GM19467 (cell line): ENCODE data around the gene GADL1.

ENCODE experiments used
- ATAC-seq: cut with Tn5 transposase; IDR thresholded peaks from one replicate; pipeline ENCODE4 v1.9.1; 2021; ENCODE audit warnings: mild to moderate bottlenecking, moderate library complexity; ENCODE audit not compliant: unreplicated experiment

GADL1 gene

DNA sequence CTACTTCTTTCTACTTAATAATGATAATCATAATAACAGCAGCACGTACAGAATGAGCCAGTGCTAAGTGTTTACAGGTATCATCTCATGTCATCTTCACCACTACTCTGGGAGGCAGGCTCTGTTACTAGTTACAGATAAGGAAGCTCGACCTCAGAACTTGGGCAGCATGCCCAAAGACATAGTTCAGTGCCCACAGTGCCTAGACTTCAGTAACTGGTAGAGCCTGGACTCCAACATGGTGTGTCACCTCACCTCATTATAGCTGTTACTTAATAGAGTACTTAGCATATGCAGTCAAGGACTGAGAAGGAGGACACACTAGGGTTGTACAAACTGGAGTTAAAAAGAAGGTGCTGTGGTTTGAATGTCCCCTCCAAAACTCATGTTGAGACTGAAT lies 7.6 kb downstream of the GADL1 start:
- ATAC-seq, result no peak

DNA sequence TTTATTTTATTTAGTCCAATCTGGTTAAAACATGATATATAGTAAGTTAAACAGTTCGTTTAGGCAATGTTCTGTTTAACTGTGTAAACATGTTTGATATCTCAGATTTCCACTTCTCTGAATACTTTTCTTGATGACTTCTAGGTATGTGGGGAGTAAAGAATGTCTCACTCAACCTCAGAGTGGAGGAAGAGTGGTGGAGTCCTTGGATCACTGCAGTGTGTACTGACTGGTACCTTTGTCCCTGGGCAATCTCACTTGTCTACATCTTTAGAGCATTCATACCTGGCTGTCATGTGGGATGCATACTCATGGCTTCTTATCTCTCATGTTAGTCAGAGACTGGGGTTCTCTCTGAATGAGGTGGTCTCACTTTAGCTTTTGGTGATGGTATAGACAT lies 15.6 kb downstream of the GADL1 start:
- no peak for ATAC-seq

GRCh38 chr3:30875505-30875904 lies 19.0 kb downstream of the GADL1 start:
- no peak for ATAC-seq

- ATAC-seq, result no peak
Measured at GRCh38 chr3:30873671-30874070, 20.8 kb downstream of the GADL1 start.

- ATAC-seq, result no peak
Measured at GRCh38 chr3:30872879-30873278, 21.6 kb downstream of the GADL1 start.

DNA sequence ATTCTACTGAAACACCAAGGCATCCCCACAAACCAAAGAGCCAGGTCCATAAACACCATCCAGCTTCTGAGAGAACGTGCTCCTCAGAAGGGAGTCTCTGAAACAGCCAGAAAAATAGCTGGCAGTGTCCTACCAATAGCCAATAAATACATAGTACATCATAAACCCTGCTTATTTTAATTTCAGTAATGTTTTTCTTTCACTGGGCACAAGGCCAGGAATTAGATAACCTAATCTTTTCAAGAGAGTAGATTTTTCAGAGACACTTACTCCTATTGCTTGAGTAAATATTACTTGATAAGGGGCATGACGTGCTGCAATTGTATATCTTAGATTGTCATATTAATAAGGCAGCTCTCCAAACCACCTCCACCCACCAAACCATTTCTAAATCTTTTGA lies 22.7 kb downstream of the GADL1 start:
- no peak for ATAC-seq

GRCh38 chr3:30864836-30865235 lies 29.6 kb downstream of the GADL1 start:
- ATAC-seq, result no peak

DNA sequence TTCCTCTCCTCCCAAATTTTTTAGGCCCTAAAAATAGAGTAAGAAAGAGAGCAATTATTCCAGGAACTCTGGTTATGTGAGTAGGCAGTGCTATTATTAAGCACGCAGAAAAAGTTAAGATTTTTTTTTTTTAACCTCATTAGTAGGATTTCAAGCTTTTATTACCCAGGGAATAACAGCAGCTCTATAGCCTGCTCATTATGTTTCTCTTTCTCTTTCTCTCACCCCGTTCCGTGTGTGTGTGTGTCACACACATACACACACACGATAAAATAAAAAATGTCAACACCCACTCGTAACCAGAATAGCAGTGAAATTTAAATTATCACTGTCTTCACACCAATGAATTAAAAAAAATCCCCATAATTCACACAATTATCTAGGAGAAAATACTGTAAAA lies 30.3 kb downstream of the GADL1 start:
- ATAC-seq, result no peak

- no peak for ATAC-seq
Measured at GRCh38 chr3:30862004-30862403, 32.5 kb downstream of the GADL1 start.

DNA sequence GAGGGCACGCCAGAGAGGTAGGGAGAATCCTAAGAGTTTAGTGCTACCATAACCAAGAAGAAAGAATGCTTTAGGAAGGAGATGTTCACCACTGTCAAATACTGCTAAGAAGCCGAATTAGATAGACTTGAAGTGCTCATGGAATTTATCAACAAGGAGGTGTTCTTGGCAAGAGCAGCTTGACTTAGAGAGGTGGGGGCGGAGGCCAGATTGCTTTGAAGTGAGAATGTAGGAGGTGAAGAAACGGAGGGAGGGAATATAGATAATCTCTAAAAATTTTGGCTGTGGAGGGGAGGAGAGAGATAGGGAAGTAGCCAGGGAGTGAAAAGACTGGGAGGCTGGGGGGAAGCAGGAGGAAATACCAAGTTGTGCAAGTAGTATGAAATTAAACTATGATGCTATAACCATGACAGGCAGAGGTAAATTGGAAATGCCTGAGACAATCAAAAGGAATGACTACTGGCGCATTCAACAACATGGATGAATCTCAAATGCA lies 35.5 kb downstream of the GADL1 start:
- ATAC-seq, result no peak

DNA sequence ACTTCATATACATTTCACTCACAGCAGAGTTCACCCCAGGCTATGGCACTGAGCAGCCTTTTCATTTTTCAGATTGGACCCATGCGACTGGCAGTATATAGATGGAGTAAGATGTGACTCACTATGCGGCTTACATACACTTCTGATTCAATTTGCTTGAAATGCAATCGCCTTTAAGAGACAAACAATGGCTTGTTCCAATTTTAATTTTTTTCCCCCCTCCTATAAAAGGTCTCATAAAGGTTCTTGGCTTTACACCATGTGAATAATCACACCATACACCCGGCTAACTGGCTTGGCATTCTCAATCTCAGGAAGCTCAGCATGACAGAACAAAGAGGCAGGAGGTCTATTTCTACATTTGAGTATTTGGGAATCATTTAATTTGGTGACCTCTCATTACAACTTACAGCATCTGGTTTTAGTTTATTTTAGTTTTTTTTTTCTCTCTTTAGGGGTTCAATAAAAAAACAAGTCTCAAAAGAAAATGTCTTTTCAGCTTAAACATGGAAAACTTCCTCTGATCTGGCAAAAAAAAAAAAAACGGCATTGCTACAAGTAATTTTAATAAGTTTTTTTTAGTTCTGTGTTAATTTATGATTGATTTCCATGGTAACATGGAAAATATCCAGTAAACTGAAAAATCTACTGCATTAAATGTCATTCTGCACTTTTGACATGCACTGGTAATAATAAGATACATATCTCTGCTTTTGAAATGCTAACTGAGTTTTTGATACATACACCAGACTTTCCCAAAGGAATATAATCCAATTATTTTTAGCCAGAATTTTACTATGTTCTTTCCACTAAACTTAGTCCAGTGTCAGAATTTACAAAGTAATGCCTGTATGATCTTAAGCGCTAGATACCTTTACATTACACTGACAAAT lies 38.8 kb downstream of the GADL1 start:
- no peak for ATAC-seq

DNA sequence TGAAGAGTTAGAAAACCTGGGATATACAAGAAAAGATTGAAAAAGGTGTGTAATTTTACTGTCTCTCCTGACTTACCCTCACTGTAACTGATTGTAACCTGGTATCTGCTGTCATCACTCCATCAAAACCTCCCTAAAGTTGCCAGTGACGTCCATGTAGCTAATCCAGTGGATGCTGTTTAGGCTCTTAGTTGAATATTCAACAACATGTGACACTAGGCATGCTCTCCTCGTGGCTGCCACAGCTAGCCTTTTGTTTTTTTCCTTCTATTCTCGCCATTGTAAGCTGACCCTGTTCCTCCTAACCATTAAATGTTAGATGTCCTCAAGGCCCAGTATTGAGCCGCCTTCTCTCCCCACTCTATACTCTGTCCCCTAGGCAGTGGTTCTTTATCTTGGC lies 41.6 kb downstream of the GADL1 start:
- ATAC-seq, result no peak

DNA sequence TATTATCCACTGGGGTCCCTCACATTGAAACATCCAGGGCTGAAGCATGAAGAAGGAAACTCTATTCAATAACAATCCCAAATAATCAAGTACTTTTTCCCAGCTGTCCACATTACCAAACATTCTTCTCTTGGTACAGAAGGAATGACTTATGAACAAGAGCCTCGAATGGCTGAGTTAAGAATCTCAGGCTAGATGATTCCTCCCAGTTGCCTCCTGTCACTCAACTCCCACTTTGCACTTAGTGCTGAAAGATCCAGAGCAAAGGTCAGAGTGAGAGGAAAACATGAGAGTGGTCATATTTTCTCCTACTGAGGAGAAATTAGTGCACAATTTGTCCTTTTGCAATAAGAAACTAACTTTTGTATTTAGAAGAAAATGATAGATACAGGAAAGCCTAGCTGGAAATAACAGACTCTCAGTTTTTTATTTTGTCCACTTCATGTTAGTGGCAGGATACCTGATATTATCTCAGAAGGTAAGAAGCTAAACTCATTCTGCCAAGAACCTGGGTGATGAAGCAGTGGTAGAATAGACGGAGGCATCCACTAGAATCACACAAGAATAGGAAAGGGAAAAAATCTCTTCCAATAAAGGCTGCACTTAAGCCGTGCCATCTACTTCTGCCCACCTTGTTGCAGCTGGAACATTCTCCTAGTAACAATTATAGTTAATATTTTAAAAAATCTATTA lies 46.2 kb downstream of the GADL1 start:
- no peak for ATAC-seq

- no peak for ATAC-seq
Measured at GRCh38 chr3:30847592-30847991, 46.9 kb downstream of the GADL1 start.

- no peak for ATAC-seq
Measured at GRCh38 chr3:30845606-30846005, 48.9 kb downstream of the GADL1 start.

- ATAC-seq, result no peak
Measured at GRCh38 chr3:30843877-30844276, 50.6 kb downstream of the GADL1 start.

DNA sequence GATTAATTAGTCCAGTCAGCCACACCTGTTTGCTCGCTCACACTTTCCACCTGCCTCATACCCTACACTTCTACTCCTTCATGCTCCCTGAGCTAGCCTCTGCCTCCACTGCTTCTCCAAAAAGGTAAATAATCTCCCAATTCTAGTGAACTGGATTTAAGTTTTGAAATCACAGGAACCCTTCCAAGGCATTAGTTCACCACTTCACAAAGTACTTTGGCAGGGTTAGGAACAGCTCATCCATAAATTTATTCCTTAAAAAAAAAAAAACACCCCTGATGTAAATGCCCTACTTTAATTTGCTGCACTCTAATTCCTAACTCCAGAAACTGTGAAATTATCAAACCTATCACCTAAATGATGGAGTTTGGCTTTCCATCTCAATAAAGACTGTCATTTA lies 58.3 kb downstream of the GADL1 start:
- ATAC-seq, result no peak

DNA sequence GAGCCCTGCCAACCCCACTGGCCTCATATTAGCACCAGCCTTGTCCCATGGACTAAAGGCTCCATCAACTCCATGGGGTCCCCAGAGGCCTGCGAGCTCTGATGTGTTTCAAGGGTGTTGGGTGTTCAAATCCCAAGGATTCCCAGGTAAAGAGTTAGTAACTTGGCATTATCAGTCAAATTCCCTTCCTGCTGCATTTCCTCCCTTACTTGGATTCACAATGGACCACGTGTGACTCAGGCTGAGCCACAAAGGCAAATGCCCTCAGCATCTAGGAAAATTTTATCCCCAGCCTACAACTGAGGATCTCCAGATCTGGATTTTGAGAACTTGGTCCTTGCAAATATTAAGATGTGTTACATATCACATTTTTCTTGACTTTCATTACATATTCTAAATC lies 58.8 kb downstream of the GADL1 start:
- ATAC-seq, result no peak

DNA sequence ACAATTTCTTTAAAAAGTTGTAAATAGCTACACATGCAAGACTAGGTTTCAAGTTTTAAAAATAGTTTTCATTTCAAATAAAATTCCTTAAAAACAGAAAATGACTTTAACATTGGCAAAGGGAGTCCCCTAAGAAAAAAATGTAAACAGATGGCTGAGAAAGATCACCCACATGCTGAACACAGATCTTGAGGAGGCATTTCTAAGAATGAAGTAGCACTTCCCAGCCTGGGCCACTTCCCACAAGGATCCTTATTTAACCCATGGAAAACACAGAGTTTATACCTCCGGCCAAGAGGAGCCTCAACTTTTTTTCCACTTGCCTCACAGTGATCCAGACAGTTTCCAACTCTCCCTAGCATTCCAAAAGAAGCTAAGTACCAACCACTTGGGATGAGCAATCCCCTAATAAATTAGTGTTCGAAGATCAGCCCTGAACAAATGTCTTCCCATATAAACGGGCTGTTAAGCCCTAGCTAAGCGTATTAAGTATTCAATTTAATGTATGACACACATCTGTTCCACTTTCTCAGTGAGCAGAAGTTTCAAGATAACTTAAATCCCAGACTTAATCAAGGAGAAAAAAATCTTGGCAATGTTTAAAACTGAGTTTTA lies 61.4 kb downstream of the GADL1 start:
- ATAC-seq, result no peak

GRCh38 chr3:30827080-30827479 lies 67.4 kb downstream of the GADL1 start:
- no peak for ATAC-seq

DNA sequence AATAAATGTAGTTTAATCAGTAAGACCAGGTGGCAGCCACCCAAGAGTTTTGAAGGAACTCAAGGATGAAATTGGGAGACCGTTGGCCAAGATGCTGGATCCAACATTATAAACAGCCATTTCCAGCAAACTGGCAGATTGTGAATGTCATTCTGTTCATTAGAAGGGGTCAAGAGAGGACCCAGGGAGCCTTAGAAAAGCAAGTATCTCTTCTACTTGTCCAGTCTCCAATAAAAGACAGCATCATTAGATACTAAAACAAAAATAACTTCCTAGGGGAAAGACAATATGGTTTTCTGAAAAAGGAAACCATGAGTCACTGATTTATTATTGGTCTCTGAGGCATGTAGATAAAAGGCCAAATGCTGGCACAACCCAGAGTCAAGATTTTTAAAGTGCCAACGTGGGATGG lies 67.9 kb downstream of the GADL1 start:
- ATAC-seq, result no peak
